ENCODE data around the gene UPF1.
A peak's percentile ranks its signal among the peaks of the same experiment; 100 is the strongest.

Gene UPF1

DNA sequence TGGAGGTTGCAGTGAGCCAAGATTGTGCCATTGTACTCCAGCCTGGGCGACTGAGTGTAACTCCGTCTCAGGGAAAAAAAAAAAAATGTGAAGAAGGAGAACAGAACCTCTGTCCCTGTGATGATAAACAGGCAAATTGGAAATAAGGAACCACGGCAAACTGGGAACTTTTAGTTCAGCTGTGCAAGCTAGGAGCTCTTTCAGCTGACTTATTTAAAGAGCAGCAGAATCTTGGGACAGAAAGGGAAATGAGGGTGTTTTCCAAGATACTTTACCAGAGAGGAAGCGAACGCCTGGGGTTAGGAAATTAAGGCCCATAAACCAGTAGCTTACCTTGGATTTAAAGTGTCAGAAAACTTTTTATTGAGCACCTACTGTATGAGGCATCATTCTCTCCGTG lies 3.0 kb upstream of the UPF1 start:
- in situ Hi-C loops (cut with MboI; ENCODE audit: low pct_unique_long_range_greater_than_20kb, low sequenced_read_pairs, unreplicated experiment): no loop called here
- DNase-seq (ENCODE audit: low spot score): no peak
- TF ChIP-seq, protein P1, sequence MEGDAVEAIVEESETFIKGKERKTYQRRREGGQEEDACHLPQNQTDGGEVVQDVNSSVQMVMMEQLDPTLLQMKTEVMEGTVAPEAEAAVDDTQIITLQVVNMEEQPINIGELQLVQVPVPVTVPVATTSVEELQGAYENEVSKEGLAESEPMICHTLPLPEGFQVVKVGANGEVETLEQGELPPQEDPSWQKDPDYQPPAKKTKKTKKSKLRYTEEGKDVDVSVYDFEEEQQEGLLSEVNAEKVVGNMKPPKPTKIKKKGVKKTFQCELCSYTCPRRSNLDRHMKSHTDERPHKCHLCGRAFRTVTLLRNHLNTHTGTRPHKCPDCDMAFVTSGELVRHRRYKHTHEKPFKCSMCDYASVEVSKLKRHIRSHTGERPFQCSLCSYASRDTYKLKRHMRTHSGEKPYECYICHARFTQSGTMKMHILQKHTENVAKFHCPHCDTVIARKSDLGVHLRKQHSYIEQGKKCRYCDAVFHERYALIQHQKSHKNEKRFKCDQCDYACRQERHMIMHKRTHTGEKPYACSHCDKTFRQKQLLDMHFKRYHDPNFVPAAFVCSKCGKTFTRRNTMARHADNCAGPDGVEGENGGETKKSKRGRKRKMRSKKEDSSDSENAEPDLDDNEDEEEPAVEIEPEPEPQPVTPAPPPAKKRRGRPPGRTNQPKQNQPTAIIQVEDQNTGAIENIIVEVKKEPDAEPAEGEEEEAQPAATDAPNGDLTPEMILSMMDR (IDR thresholded peaks at IDR 0.05; ENCODE audit: extremely low read depth, insufficient read depth, missing control alignments): no peak

DNA sequence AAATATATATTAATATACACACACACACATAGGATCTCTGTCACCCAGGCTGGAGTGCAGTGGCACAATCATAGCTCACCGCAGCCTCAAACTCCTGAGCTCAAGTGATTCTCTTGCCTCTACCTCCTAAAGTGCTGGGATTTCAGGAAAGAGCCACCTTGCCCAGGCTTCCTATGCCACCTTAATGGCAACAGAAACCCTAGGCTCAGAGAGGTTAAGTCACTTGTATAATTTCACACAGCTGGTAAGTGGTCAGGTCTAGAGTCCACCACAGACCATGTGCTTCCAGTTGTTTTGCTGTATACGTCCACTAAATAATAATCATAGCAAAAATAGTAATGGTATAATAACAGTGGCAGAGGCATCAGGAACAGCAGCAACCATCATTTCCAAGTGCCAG lies 1.3 kb upstream of the UPF1 start:
- no peak for DNase-seq (ENCODE audit: low spot score)
- in situ Hi-C loops (cut with MboI; ENCODE audit: low pct_unique_long_range_greater_than_20kb, low sequenced_read_pairs, unreplicated experiment): no loop called here
- TF ChIP-seq, protein P1 (IDR thresholded peaks at IDR 0.05; ENCODE audit: extremely low read depth, insufficient read depth, missing control alignments): no peak

DNA sequence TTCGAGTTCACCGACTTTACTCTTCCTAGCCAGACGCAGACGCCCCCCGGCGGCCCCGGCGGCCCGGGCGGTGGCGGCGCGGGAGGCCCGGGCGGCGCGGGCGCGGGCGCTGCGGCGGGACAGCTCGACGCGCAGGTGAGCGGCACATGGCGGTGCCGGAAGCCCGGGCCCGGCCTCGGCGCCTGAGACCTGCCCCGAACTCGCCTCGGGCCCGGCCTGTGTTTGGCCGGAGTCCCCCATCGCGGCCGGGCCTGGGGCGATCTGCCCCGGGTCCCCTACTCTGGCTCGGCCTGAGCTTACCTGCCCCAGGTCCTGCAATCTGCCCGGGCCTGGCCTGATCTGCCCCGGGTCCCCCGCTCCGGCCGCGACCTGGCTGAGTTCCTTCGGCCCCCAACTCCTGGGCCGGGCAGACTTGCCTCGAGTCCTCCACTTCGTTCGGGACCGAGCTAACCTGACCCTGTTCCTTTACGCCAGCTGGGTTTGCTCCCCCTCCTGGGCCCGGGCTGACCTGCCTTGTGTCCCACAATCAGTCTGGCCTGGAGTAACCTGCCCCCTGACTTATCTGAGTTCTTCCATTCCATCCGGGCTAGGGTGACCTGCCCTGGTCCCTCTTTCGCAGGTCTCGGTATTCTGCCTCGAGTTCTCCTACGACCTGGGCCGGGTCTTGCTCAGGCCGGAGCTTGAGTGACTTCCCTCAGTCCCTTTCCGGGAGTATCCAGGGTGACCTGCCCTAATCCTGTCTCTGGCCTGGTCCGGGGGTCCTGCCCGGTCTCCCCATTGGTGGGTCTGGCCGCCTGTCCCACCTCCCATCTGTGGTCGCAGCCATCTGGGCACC lies 764 bp downstream of the UPF1 start:
- TF ChIP-seq, protein P1 (IDR thresholded peaks at IDR 0.05; ENCODE audit: extremely low read depth, insufficient read depth, missing control alignments): peak; percentile 33
- in situ Hi-C loops (cut with MboI; ENCODE audit: low pct_unique_long_range_greater_than_20kb, low sequenced_read_pairs, unreplicated experiment): no loop called here
- DNase-seq (ENCODE audit: low spot score): peak; percentile 57

DNA sequence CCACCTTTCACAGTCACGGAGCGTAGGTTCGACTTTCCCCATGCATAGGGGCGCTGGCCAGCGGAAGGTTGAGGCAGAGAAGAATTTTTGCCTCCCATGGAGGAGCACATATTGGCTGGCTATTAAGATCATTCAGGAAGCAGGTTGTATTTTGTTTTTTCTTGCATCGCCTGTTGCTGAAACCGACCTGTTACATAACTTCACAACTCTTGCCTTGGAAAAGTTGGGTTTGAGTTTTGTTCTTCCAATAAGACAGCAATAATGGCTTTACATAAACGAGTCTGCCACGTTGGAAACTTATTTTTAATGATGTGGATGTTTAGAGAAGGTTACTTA lies 1.4 kb downstream of the UPF1 start:
- DNase-seq (ENCODE audit: low spot score): no peak
- TF ChIP-seq, protein P1 (IDR thresholded peaks at IDR 0.05; ENCODE audit: extremely low read depth, insufficient read depth, missing control alignments): no peak
- in situ Hi-C loops (cut with MboI; ENCODE audit: low pct_unique_long_range_greater_than_20kb, low sequenced_read_pairs, unreplicated experiment): no loop called here

DNA sequence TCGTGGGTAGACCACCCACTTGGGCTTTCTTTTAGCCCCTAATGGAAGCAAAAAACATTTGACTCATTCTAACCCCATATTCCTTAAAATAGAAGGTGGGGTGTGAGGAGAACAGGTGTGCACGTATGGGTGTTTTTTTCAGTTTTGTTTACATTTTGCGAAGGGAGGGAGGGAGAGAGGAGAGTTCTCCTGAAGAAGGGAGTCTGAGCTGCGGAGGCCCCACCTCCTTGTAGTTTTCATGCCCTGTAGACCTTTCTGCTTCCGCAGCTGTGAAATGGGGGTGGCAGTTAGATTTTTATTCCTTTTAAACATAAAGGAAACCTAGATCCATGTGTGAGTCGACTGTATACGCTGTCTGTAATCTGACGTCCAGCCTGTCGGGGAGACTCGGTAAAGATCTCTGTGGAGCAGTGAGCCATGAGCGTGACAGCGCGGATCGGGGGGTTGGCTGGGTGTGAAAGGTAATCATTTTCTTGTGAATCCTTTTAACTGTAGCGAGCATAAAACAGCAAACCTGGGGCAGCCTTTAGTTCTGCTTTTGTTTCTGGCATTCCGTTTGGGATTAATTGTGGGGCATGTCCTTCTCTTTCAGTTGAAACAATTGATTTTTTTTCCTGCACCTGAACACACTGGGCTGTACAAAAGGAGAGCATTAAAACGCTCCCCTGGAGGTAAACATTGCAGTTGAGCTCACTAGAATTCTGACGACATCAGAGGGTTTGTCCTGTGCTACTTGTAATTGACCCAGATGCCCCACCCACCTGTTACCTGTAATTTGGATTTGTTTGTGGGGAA lies 2.3 kb downstream of the UPF1 start:
- peak; percentile 16 for DNase-seq (ENCODE audit: low spot score)

DNA sequence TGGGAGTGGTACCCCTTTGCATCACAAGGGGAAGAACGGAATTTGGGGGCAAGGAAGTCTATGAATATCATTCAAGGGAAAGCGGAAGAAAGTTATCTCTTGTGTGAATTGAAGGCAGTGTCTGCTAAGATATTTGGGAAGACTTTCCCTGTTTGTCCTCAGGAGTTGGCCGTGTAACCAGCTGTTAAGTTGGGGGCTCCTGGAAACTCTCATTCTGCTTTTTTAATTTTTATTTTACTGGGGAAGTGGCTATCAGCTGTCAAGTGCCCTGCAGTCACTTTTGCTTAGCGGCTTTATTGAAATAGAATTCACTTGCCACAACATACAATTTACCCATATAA lies 2.9 kb downstream of the UPF1 start:
- TF ChIP-seq, protein P1 (IDR thresholded peaks at IDR 0.05; ENCODE audit: extremely low read depth, insufficient read depth, missing control alignments): no peak
- no peak for DNase-seq (ENCODE audit: low spot score)
- in situ Hi-C loops (cut with MboI; ENCODE audit: low pct_unique_long_range_greater_than_20kb, low sequenced_read_pairs, unreplicated experiment): no loop called here

More for the DNA sequence above, 2.3 kb downstream of the UPF1 start:
- in situ Hi-C loops (cut with MboI; ENCODE audit: low pct_unique_long_range_greater_than_20kb, low sequenced_read_pairs, unreplicated experiment): no loop called here
- TF ChIP-seq, protein P1 (IDR thresholded peaks at IDR 0.05; ENCODE audit: extremely low read depth, insufficient read depth, missing control alignments): no peak

Data from GM13977 (cell line).